GM10248 (cell line): ENCODE data around the gene METAP1D.

ENCODE experiments used
- CTCF ChIA-PET: fragments of 300-600 bp; sonication (Branson Sonifier 250); formaldehyde crosslinking; extraction: SDS; loops from one replicate; lab custom pipeline; 2021; ENCODE audit warnings: antibody characterized with exemption; lab: Yijun Ruan, JAX
- POLR2A ChIA-PET: fragments of 350-650 bp; sonication (Branson Sonifier 250); formaldehyde crosslinking; extraction: SDS; loops from one replicate; lab custom pipeline; 2020; ENCODE audit warnings: antibody characterized with exemption; lab: Yijun Ruan, JAX
- DNase-seq: peaks from one replicate; pipeline ENCODE4 v3.0.0; 2012; ENCODE audit errors: extremely low spot score
- TF ChIP-seq, protein P1 (sequence below): IDR thresholded peaks from 2 replicates; pipeline ENCODE4 v1.5.1; 2012; ENCODE audit warnings: mild to moderate bottlenecking, low read depth; ENCODE audit errors: extremely low read depth, missing control alignments, control extremely low read depth

The METAP1D gene

DNA sequence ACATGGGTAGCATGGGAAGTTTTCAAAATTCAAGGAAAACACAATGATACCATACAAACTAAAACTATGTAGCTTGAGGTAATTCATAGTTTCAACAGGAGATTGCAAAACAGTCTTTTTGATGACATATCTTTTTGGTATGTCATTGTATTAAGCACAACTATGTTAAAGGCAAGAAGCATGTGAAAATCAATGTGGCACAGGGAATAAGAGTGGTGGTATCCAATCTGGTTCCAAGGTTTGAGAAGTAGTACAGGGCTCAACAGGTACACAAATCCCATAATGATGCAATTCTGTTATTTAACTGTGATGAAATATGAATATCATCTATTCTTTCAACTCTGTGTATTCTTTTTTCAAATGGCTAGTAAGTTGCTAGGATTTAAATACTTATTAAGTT, 119.3 kb downstream of the METAP1D start:
- ChIA-PET POLR2A (no interaction called here), CTCF (no interaction called here)
- TF ChIP-seq, protein P1, sequence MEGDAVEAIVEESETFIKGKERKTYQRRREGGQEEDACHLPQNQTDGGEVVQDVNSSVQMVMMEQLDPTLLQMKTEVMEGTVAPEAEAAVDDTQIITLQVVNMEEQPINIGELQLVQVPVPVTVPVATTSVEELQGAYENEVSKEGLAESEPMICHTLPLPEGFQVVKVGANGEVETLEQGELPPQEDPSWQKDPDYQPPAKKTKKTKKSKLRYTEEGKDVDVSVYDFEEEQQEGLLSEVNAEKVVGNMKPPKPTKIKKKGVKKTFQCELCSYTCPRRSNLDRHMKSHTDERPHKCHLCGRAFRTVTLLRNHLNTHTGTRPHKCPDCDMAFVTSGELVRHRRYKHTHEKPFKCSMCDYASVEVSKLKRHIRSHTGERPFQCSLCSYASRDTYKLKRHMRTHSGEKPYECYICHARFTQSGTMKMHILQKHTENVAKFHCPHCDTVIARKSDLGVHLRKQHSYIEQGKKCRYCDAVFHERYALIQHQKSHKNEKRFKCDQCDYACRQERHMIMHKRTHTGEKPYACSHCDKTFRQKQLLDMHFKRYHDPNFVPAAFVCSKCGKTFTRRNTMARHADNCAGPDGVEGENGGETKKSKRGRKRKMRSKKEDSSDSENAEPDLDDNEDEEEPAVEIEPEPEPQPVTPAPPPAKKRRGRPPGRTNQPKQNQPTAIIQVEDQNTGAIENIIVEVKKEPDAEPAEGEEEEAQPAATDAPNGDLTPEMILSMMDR, result no peak
- DNase-seq, result no peak

GRCh38 chr2:172120118-172120517, 120.4 kb downstream of the METAP1D start:
- ChIA-PET CTCF (interaction anchor here (1.1 kb wide), 1 partner anchor 14 kb away, joined by 6 read pairs; no protein-coding TSS in a partner anchor), POLR2A (no interaction called here)
- TF ChIP-seq, protein P1, result no peak
- no peak for DNase-seq

- TF ChIP-seq, protein P1, result no peak
- CTCF ChIA-PET, result interaction anchor here (1.4 to 4.3 kb wide), 5 partner anchors 12 to 554 kb away, joined by 5 to 23 read pairs (median 17); no protein-coding TSS in a partner anchor
- POLR2A ChIA-PET, result no interaction called here
- DNase-seq, result no peak
Observed at GRCh38 chr2:172128484-172128883, 128.7 kb downstream of the METAP1D start.

DNA sequence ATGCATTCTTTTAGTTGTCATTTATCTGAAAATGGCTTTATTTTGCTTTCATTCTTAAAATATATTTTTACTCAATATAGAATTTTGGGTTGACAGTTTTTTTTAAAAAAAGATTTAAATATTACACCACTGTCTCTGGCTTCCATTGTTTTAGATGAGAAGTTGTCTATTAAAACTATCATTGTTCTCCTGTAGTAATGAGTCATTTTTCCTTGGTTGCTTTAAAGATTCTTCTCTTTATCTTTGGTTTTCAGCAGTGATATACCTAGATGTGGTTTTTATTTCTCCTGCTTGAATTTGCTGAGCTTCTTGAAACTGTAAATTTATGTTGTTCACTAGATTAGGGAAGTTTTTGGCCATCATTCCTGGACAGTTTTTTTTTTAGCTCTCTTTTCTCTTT, 129.7 kb downstream of the METAP1D start:
- TF ChIP-seq, protein P1, result no peak
- ChIA-PET CTCF (interaction anchor here (0.7 to 4.3 kb wide), 4 partner anchors 13 to 555 kb away, joined by 3 to 19 read pairs (median 5); no protein-coding TSS in a partner anchor), POLR2A (no interaction called here)
- no peak for DNase-seq
